Epithelial cell of esophagus (primary cell): Measurements from ENCODE around the gene TNRC6B.

ENCODE experiments used
- DNase-seq: peaks from one replicate; pipeline ENCODE4 v3.0.0; 2010; ENCODE audit warnings: low read depth
- H3K4me3 ChIP-seq: 2 replicates; pipeline ENCODE4 v1.5.1; 2011; ENCODE audit warnings: mild to moderate bottlenecking, low read length, control low read depth
- CTCF ChIP-seq: IDR thresholded peaks from 2 replicates; pipeline ENCODE4 v1.5.1; 2011; ENCODE audit warnings: low read depth, mild to moderate bottlenecking, low read length, control low read depth, inconsistent platforms; ENCODE audit not compliant: insufficient read depth; ENCODE audit errors: missing control alignments

TNRC6B gene

DNA sequence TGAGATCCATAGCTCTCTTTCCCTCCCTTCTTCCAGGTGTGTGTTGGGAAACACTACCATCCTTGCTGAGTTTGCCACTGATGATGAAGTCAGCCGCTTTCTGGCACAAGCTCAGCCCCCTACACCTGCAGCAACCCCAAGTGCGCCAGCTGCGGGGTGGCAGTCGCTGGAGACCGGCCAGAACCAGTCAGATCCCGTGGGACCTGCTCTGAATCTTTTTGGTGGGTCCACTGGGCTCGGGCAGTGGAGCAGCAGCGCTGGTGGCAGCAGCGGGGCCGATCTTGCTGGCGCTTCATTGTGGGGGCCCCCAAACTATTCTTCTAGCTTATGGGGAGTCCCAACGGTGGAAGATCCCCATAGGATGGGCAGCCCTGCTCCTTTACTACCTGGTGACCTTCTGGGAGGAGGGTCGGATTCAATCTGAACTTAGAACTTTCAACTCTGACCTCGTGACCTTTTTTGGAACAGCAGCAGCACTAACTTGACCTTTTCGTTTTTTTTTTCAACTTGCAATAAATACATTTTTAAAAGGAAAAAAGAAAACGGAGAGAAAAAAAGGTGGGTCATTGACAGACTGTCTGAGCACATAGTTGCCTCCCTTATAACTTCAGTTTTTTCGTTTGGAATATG lies 145.2 kb downstream of the TNRC6B start:
- no peak for TF ChIP-seq CTCF
- DNase-seq, result no peak
- H3K4me3 ChIP-seq, result no peak overlapping the region

- no peak overlapping the region for H3K4me3 ChIP-seq
- no peak for TF ChIP-seq CTCF
- DNase-seq, result no peak
Observed at GRCh38 chr22:40323681-40324171, 146.0 kb downstream of the TNRC6B start.

DNA sequence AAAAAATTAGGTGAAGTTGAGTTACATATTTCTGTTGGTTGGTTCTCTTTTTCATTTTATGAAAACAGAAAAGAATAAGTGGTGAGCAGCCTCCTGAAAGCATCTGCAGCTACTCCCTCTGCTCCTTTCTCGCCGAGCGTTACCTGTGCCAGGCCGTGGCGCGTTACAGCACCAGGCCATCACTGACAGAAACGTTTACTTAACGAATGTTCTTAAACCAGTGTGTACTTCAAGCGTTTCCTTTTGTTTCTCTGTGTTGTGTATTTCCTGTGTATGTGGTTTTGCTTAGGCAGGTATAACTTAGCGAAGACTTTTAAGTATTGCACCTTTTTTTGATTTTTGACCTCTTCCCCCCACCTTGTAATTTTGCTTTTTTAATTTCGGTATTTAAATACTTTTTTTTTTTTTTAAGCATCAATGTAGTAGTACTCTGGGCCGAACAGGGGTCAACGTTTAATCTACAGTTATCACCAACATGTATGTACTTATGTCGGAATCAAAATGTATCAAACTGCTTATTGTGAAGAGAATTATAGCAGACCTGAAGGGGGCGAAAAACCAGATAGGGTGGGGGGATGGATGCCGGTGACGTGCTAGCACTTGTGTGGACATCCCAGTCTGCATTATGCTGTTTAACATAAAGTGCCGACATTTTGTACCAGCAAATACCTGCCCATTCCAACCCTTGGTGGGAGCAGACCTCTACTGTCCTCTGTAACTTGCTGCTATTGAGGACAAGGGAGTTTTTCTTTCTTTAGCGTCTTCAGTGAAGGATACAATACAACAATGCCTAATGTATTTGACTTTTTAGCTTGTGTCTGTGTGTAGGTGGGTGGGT lies 147.0 kb downstream of the TNRC6B start:
- H3K4me3 ChIP-seq, result no peak overlapping the region
- no peak for DNase-seq
- no peak for TF ChIP-seq CTCF

- H3K4me3 ChIP-seq, result no peak overlapping the region
- DNase-seq, result no peak
- TF ChIP-seq CTCF, result no peak
Observed at GRCh38 chr22:40325315-40325714, 147.6 kb downstream of the TNRC6B start.

GRCh38 chr22:40326905-40327735 lies 149.4 kb downstream of the TNRC6B start:
- TF ChIP-seq CTCF, result no peak
- DNase-seq, result no peak
- H3K4me3 ChIP-seq, result no peak overlapping the region

- TF ChIP-seq CTCF, result no peak
- H3K4me3 ChIP-seq, result no peak overlapping the region
- no peak for DNase-seq
Observed at GRCh38 chr22:40328546-40329456, 151.1 kb downstream of the TNRC6B start.
